A549 (cell line): ENCODE measurements around the gene TDRD1. TPM values are rescaled to one million over a fixed set of nuclear protein-coding genes. Genes with fewer than 3 reads are reported as not detected.

Source experiments
- ATAC-seq, 2 experiments: fragments of 200-7000 bp in 1 of 2; fragments of >200 bp in 1 of 2; cut with Nextera tagmentation in 1 of 2; cut with Tn5 transposase in 1 of 2; 3 replicates each; pipeline versions ENCODE4 v1.8.0 to v1.9.1; 2018 to 2020; ENCODE audit warnings: mild to moderate bottlenecking in 1 of 2, moderate library complexity in 1 of 2
- CTCF ChIA-PET: fragments of 300-600 bp; sonication (Branson Sonifier 250); formaldehyde crosslinking; extraction: SDS; loops from one replicate; lab custom pipeline; 2021; ENCODE audit warnings: antibody characterized with exemption, inconsistent platforms; lab: Yijun Ruan, JAX
- POLR2A ChIA-PET: fragments of 350-600 bp; formaldehyde crosslinking; extraction: SDS; loops from one replicate; lab custom pipeline; 2021; ENCODE audit warnings: antibody characterized with exemption, inconsistent platforms; lab: Yijun Ruan, JAX
- DNase-seq, 2 experiments: peaks; one replicate each; pipeline versions ENCODE4 v3.0.0 to v3.0.0-alpha.2; 2011 to 2016; ENCODE audit warnings: low read depth in 1 of 2, low spot score in 1 of 2
- FAIRE-seq: peaks from 2 replicates; lab custom pipeline; 2011; peaks lifted over from hg19 to GRCh38; lab: Jason Lieb, UNC
- H3K27ac ChIP-seq, 2 experiments: fragments of >200 bp; sonication (Bioruptor Twin); formaldehyde crosslinking; 3 replicates each; pipeline ENCODE4 v1.5.1; 2016 to 2017
- H3K4me1 ChIP-seq: fragments of >200 bp; sonication (Bioruptor Twin); formaldehyde crosslinking; 3 replicates; pipeline ENCODE4 v1.6.1; 2016
- H3K4me2 ChIP-seq: fragments of >200 bp; sonication (Bioruptor Twin); formaldehyde crosslinking; 3 replicates; pipeline ENCODE4 v1.6.1; 2016
- H3K4me3 ChIP-seq: fragments of >200 bp; sonication (Bioruptor Twin); formaldehyde crosslinking; 3 replicates; pipeline ENCODE4 v1.5.1; 2016
- H3K9me3 ChIP-seq: fragments of >200 bp; sonication (Bioruptor Twin); formaldehyde crosslinking; 3 replicates; pipeline ENCODE4 v1.6.1; 2016
- BHLHE40 ChIP-seq: IDR thresholded peaks from 2 replicates; pipeline ENCODE4 v1.6.1; 2012; ENCODE audit warnings: low read depth, low read length, inconsistent platforms
- CBX2 ChIP-seq: fragments of 200-600 bp; sonication (generic); IDR thresholded peaks from 2 replicates; pipeline ENCODE4 v1.6.1; 2016; ENCODE audit warnings: low read depth, mild to moderate bottlenecking, borderline replicate concordance
- CBX8 ChIP-seq: fragments of 200-600 bp; sonication (generic); IDR thresholded peaks from 2 replicates; pipeline ENCODE4 v1.6.1; 2016
- CEBPB ChIP-seq, 2 experiments: fragments of >200 bp in 1 of 2; sonication (Bioruptor Twin) in 1 of 2; formaldehyde crosslinking in 1 of 2; IDR thresholded peaks; 2 replicates each; pipeline ENCODE4 v1.6.1; 2012 to 2016
- CHD2 ChIP-seq: fragments of 150-350 bp; IDR thresholded peaks from 2 replicates; pipeline ENCODE4 v1.6.1; 2014; ENCODE audit warnings: low read length; ENCODE audit not compliant: partially characterized antibody
- CTCF ChIP-seq: fragments of >200 bp; sonication (Bioruptor Twin); formaldehyde crosslinking; IDR thresholded peaks from 3 replicates; pipeline ENCODE4 v1.5.1; 2016
- EP300 ChIP-seq, 2 experiments: fragments of >200 bp; sonication (Bioruptor Twin); formaldehyde crosslinking; IDR thresholded peaks; 2 replicates in 1 of 2; 3 replicates in 1 of 2; pipeline ENCODE4 v1.6.1; 2016 to 2017
- HEYL ChIP-seq: fragments of 250-450 bp; sonication (Bioruptor Pico); IDR thresholded peaks from 2 replicates; pipeline ENCODE4 v1.8.0; 2021; ENCODE audit warnings: mild to moderate bottlenecking, moderate library complexity
- HMGXB4 ChIP-seq: fragments of 250-450 bp; sonication (Bioruptor Pico); IDR thresholded peaks from 2 replicates; pipeline ENCODE4 v1.5.0; 2021; ENCODE audit warnings: mild to moderate bottlenecking, moderate library complexity, borderline replicate concordance
- HOXB13 ChIP-seq: fragments of 250-450 bp; sonication (Bioruptor Pico); IDR thresholded peaks from 2 replicates; pipeline ENCODE4 v1.5.0; 2020; ENCODE audit warnings: low read depth, mild to moderate bottlenecking, moderate library complexity
- HOXB5 ChIP-seq: fragments of 250-450 bp; sonication (Bioruptor Pico); IDR thresholded peaks from 2 replicates; pipeline ENCODE4 v1.5.0; 2020; ENCODE audit warnings: mild to moderate bottlenecking, moderate library complexity
- MAFK ChIP-seq: fragments of 450-650 bp; IDR thresholded peaks from 2 replicates; pipeline ENCODE4 v1.6.1; 2014; ENCODE audit not compliant: partially characterized antibody
- PBX3 ChIP-seq: IDR thresholded peaks from 2 replicates; pipeline ENCODE4 v1.6.1; 2012
- PHF8 ChIP-seq: fragments of 200-600 bp; sonication (generic); IDR thresholded peaks from 2 replicates; pipeline ENCODE4 v1.6.1; 2016; ENCODE audit warnings: low read depth, mild to moderate bottlenecking, antibody characterized with exemption, moderate library complexity, borderline replicate concordance
- POLR2AphosphoS2 ChIP-seq: conservative IDR thresholded peaks from 2 replicates; pipeline ENCODE4 v1.6.1; 2012; ENCODE audit warnings: low read length, improper control_type of control experiment, inconsistent platforms
- RFX5 ChIP-seq: fragments of 450-650 bp; IDR thresholded peaks from 2 replicates; pipeline ENCODE4 v1.7.1; 2014; ENCODE audit warnings: antibody characterized with exemption, mild to moderate bottlenecking, moderate library complexity
- SREBF2 ChIP-seq: fragments of 450-650 bp; IDR thresholded peaks from 2 replicates; pipeline ENCODE4 v1.6.1; 2014; ENCODE audit warnings: mild to moderate bottlenecking, moderate library complexity
- TFCP2L1 ChIP-seq: fragments of 250-450 bp; sonication (Bioruptor Pico); IDR thresholded peaks from 2 replicates; pipeline ENCODE4 v1.5.0; 2021; ENCODE audit warnings: mild to moderate bottlenecking
- ZNF302 ChIP-seq: fragments of 250-450 bp; sonication (Bioruptor Pico); IDR thresholded peaks from 2 replicates; pipeline ENCODE4 v1.9.0; 2021; ENCODE audit warnings: inconsistent platforms, mild to moderate bottlenecking, moderate library complexity
- WGBS: methylation state at CpG from one replicate; pipeline ENCODE4 v1.1.6; 2017; ENCODE audit errors: missing lambda C conversion rate; 5-methylcytosine and 5-hydroxymethylcytosine counted together
- polyA plus RNA-seq, 4 experiments: library from polyadenylated mRNA; depleted of rRNA in 3 of 4; stranded (reverse); fragments of >200 nt; fragmentation: RNase III in 1 of 4; extraction: RNeasy Plus Mini Kit Qiagen cat#74134 plus additional on column Dnase treatment in 1 of 4; gene quantifications; 2 replicates in 3 of 4; 3 replicates in 1 of 4; pipeline ENCODE4 v1.2.3, GENCODE V29; 2011 to 2017

TDRD1 gene
- polyA plus RNA-seq, 2 of the 4 experiments (the other 2 are of a cell fraction), result not detected

GRCh38 chr10:114174695-114175188 lies 4.4 kb upstream of the TDRD1 start:
- DNase-seq (peak; percentile 28 to 39), ATAC-seq (peak; percentile 58 to 60), FAIRE-seq (no peak)
- TF ChIP-seq CEBPB (IDR thresholded peaks at IDR 0.05), result peak; percentile 29 to 43; a peak in 2 of 4 replicates
- no peak for TF ChIP-seq CBX8
- TF ChIP-seq HOXB13 (CRISPR knock-in tag), result no peak
- TF ChIP-seq HOXB5 (CRISPR knock-in tag), result no peak
- TF ChIP-seq MAFK, result peak; percentile 92
- TF ChIP-seq HEYL (CRISPR knock-in tag), result no peak
- TF ChIP-seq PHF8, result 0 out of 2 replicates have a peak, but pooled peaks have one; percentile 37
- WGBS, result 4% methylated on average over 18 of the region's 19 CpGs
- ChIA-PET POLR2A (interaction anchor here (1.4 kb wide), 2 partner anchors 23 to 98 kb away, joined by 3 to 4 read pairs; no protein-coding TSS in a partner anchor), CTCF (interaction anchor here (1.1 to 1.2 kb wide), 2 partner anchors 9 to 646 kb away, joined by 3 read pairs; no protein-coding TSS in a partner anchor)
- H3K9me3 ChIP-seq, result no peaks in the 10 kb centered on the region
- H3K27ac ChIP-seq, result peak overlapping the region; percentile 83 to 91
- peak overlapping the region; percentile 86 for H3K4me3 ChIP-seq
- H3K4me1 ChIP-seq, result peaks cover 18% of the 10 kb centered on the region; the same call in 1 of the 3 replicates
- H3K4me2 ChIP-seq, result peak overlapping the region; percentile 83

- ATAC-seq, result no peak
Observed at GRCh38 chr10:114175667-114176066, 3.5 kb upstream of the TDRD1 start.

More at GRCh38 chr10:114175667-114176066, 3.5 kb upstream of the TDRD1 start:
- no peak for DNase-seq
- no peak for FAIRE-seq
- H3K9me3 ChIP-seq, result no peaks in the 10 kb centered on the region
- 94% methylated on average over 1 of the region's 1 CpG for WGBS
- H3K27ac ChIP-seq, result no peak overlapping the region
- no peak overlapping the region for H3K4me2 ChIP-seq
- no peak overlapping the region for H3K4me3 ChIP-seq
- peaks cover 18% of the 10 kb centered on the region; the same call in 1 of the 3 replicates for H3K4me1 ChIP-seq
- ChIA-PET CTCF (no interaction called here), POLR2A (no interaction called here)
- TF ChIP-seq CHD2 (no peak), MAFK (no peak), BHLHE40 (no peak), EP300 (IDR thresholded peaks at IDR 0.05) (no peak), POLR2AphosphoS2 (no peak), ZNF302 (CRISPR knock-in tag) (no peak), CBX2 (no peak), CBX8 (no peak), RFX5 (no peak), HEYL (CRISPR knock-in tag) (no peak), CTCF (no peak), PBX3 (no peak), SREBF2 (no peak), TFCP2L1 (CRISPR knock-in tag) (no peak), CEBPB (IDR thresholded peaks at IDR 0.05) (no peak), HMGXB4 (no peak)
